H9 (cell line): ENCODE measurements around the gene MORC2. TPM values are rescaled to one million over a fixed set of nuclear protein-coding genes. Genes with fewer than 3 reads are reported as not detected.

Experiments used
- DNase-seq: peaks from one replicate; pipeline ENCODE4 v3.0.0-alpha.2; 2017
- H2AFZ ChIP-seq: one replicate; pipeline ENCODE4 v1.6.1; 2013; ENCODE audit warnings: mild to moderate bottlenecking, low read length, control low read depth, moderate library complexity
- H2AK5ac ChIP-seq: 2 replicates; pipeline ENCODE4 v1.6.1; 2013; ENCODE audit warnings: low read length, control low read depth, mixed read lengths; ENCODE audit not compliant: insufficient read length
- H2BK120ac ChIP-seq: one replicate; pipeline ENCODE4 v1.6.1; 2013; ENCODE audit warnings: low read depth, mild to moderate bottlenecking, low read length, control low read depth, inconsistent platforms; ENCODE audit not compliant: poor library complexity, severe bottlenecking
- H2BK12ac ChIP-seq: 2 replicates; pipeline ENCODE4 v1.6.1; 2013; ENCODE audit warnings: low read length, control low read depth, mixed read lengths, low read depth; ENCODE audit not compliant: insufficient read length
- H2BK15ac ChIP-seq: 2 replicates; pipeline ENCODE4 v1.6.1; 2013; ENCODE audit warnings: low read depth, low read length, control low read depth
- H2BK20ac ChIP-seq: one replicate; pipeline ENCODE4 v1.6.1; 2013; ENCODE audit warnings: low read depth, mild to moderate bottlenecking, low read length, control low read depth, inconsistent platforms; ENCODE audit not compliant: poor library complexity, severe bottlenecking
- H2BK5ac ChIP-seq: 2 replicates; pipeline ENCODE4 v1.6.1; 2013; ENCODE audit warnings: low read length, control low read depth, mixed read lengths; ENCODE audit not compliant: insufficient read length
- H3K14ac ChIP-seq: 2 replicates; pipeline ENCODE4 v1.6.1; 2013; ENCODE audit warnings: low read length, control low read depth; ENCODE audit not compliant: insufficient read depth
- H3K18ac ChIP-seq: 2 replicates; pipeline ENCODE4 v1.6.1; 2013; ENCODE audit warnings: low read depth, mild to moderate bottlenecking, mixed read lengths, low read length, control low read depth; ENCODE audit not compliant: insufficient read length
- H3K23ac ChIP-seq: 2 replicates; pipeline ENCODE4 v1.6.1; 2013; ENCODE audit warnings: low read length, control low read depth, mixed read lengths, low read depth; ENCODE audit not compliant: insufficient read length
- H3K23me2 ChIP-seq: 2 replicates; pipeline ENCODE4 v1.6.1; 2013; ENCODE audit warnings: low read depth, mild to moderate bottlenecking, mixed read lengths, low read length, control low read depth; ENCODE audit not compliant: insufficient read length, poor library complexity, severe bottlenecking
- H3K27ac ChIP-seq: 2 replicates; pipeline ENCODE4 v1.5.1; 2013; ENCODE audit warnings: low read length, control low read depth, mixed read lengths, low read depth; ENCODE audit not compliant: insufficient read length
- H3K27me3 ChIP-seq: 2 replicates; pipeline ENCODE4 v1.6.1; 2013; ENCODE audit warnings: low read length, control low read depth, inconsistent platforms; ENCODE audit not compliant: insufficient read depth
- H3K4ac ChIP-seq: 2 replicates; pipeline ENCODE4 v1.6.1; 2013; ENCODE audit warnings: low read depth, mild to moderate bottlenecking, control low read depth, inconsistent platforms, low read length, moderate library complexity
- H3K4me1 ChIP-seq: 2 replicates; pipeline ENCODE4 v1.6.1; 2013; ENCODE audit warnings: low read length, control low read depth, inconsistent platforms; ENCODE audit not compliant: insufficient read depth
- H3K4me2 ChIP-seq: 2 replicates; pipeline ENCODE4 v1.6.1; 2013; ENCODE audit warnings: low read length, control low read depth, mixed read lengths; ENCODE audit not compliant: insufficient read length, insufficient read depth
- H3K56ac ChIP-seq: 2 replicates; pipeline ENCODE4 v1.6.1; 2013; ENCODE audit warnings: low read depth, mild to moderate bottlenecking, mixed read lengths, low read length, control low read depth; ENCODE audit not compliant: insufficient read length
- H3K79me1 ChIP-seq: 2 replicates; pipeline ENCODE4 v1.6.1; 2013; ENCODE audit warnings: low read depth, mild to moderate bottlenecking, moderate library complexity, low read length, control low read depth, inconsistent platforms; ENCODE audit not compliant: insufficient read depth, poor library complexity, severe bottlenecking
- H3K79me2 ChIP-seq: 2 replicates; pipeline ENCODE4 v1.6.1; 2013; ENCODE audit warnings: low read length, control low read depth, inconsistent platforms; ENCODE audit not compliant: insufficient read depth
- H3K9ac ChIP-seq: 2 replicates; pipeline ENCODE4 v1.6.1; 2013; ENCODE audit warnings: low read length, control low read depth, mixed read lengths; ENCODE audit not compliant: insufficient read length; ENCODE audit errors: extremely low read depth
- H3K9me3 ChIP-seq: one replicate; pipeline ENCODE4 v1.6.1; 2013; ENCODE audit warnings: low read depth, low read length, inconsistent platforms; ENCODE audit not compliant: control insufficient read depth
- H3T11ph ChIP-seq: one replicate; pipeline ENCODE4 v1.6.1; 2013; ENCODE audit warnings: mild to moderate bottlenecking, low read length, control low read depth, inconsistent platforms
- H4K20me1 ChIP-seq: one replicate; pipeline ENCODE4 v1.6.1; 2013; ENCODE audit not compliant: control insufficient read depth, insufficient read length, insufficient read depth
- H4K5ac ChIP-seq: 2 replicates; pipeline ENCODE4 v1.6.1; 2013; ENCODE audit warnings: low read depth, mild to moderate bottlenecking, mixed read lengths, low read length, control low read depth; ENCODE audit not compliant: insufficient read length
- H4K8ac ChIP-seq: replicated peaks from 2 replicates; pipeline ENCODE4 v1.6.1; 2013; ENCODE audit warnings: low read length, control low read depth, mixed read lengths, low read depth; ENCODE audit not compliant: insufficient read length
- H4K91ac ChIP-seq: 2 replicates; pipeline ENCODE4 v1.6.1; 2013; ENCODE audit warnings: low read depth, mild to moderate bottlenecking, moderate library complexity, mixed read lengths, low read length, control low read depth; ENCODE audit not compliant: insufficient read length
- H3K27ac Mint-ChIP-seq, 3 experiments: 2 replicates in 2 of 3; 3 replicates in 1 of 3; pipeline ENCODE4 v1.8.0; 2020 to 2021; ENCODE audit warnings: mixed read lengths in 3 of 3, mild to moderate bottlenecking in 1 of 3, moderate library complexity in 1 of 3
- H3K27me3 Mint-ChIP-seq: 2 replicates; pipeline ENCODE4 v1.8.0; 2021; ENCODE audit warnings: low read depth, mild to moderate bottlenecking, moderate library complexity, mixed read lengths
- H3K36me3 Mint-ChIP-seq, 3 experiments: 2 replicates in 2 of 3; 3 replicates in 1 of 3; pipeline ENCODE4 v1.8.0; 2020 to 2021; ENCODE audit warnings: low read depth in 3 of 3, mixed read lengths in 3 of 3; ENCODE audit not compliant: insufficient read depth in 1 of 3
- H3K4me1 Mint-ChIP-seq, 2 experiments: 2 replicates each; pipeline ENCODE4 v1.8.0; 2020; ENCODE audit warnings: mixed read lengths in 2 of 2
- H3K4me3 Mint-ChIP-seq, 2 experiments: 2 replicates in 1 of 2; 3 replicates in 1 of 2; pipeline ENCODE4 v1.8.0; 2020 to 2021; ENCODE audit warnings: mild to moderate bottlenecking in 2 of 2, mixed read lengths in 2 of 2, moderate library complexity in 1 of 2
- H3K9me3 Mint-ChIP-seq, 2 experiments: 2 replicates in 1 of 2; 3 replicates in 1 of 2; pipeline ENCODE4 v1.8.0; 2020; ENCODE audit warnings: mild to moderate bottlenecking in 2 of 2, mixed read lengths in 2 of 2, moderate library complexity in 1 of 2
- CTCF ChIP-seq: fragments of 200-600 bp; sonication (generic); conservative IDR thresholded peaks from 3 replicates; pipeline ENCODE4 v1.8.0; 2021; ENCODE audit warnings: antibody characterized with exemption, mild to moderate bottlenecking
- WGBS: extraction: QIAGEN DNeasy Blood & Tissue Kit; methylation state at CpG from one replicate; pipeline ENCODE4 v1.1.7; 2013; ENCODE audit warnings: missing lambda C conversion rate, low lambda C conversion rate, mixed read lengths; ENCODE audit not compliant: insufficient read length; ENCODE audit errors: extremely low coverage; 5-methylcytosine and 5-hydroxymethylcytosine counted together
- total RNA-seq: library from RNA; stranded (reverse); gene quantifications from 2 replicates; pipeline ENCODE4 v1.2.1, GENCODE V29; 2021

Gene MORC2
- total RNA-seq, 1 experiment from 2014 or later = 37.4 TPM

- no peak overlapping the region for H2BK20ac ChIP-seq
- H3K79me2 ChIP-seq = no peaks in the 10 kb centered on the region
- no peak overlapping the region for H3K14ac ChIP-seq
- no peak overlapping the region for H3K56ac ChIP-seq
- no peak overlapping the region for H3K4me2 ChIP-seq
- H3K27ac ChIP-seq = no peak overlapping the region
- Mint-ChIP-seq H3K4me3 (no peak overlapping the region), H3K4me1 (no peaks in the 10 kb centered on the region), H3K27me3 (0 out of 2 replicates have a peak, but pooled peaks cover 1% of the 10 kb centered on the region), H3K27ac (no peak overlapping the region), H3K36me3 (peaks cover 14 to 42% (median 28%) of the 10 kb centered on the region in 3 experiments; a peak in 6 of 7 replicates), H3K9me3 (no peaks in the 10 kb centered on the region)
- H3K27me3 ChIP-seq = no peaks in the 10 kb centered on the region
- H3T11ph ChIP-seq = no peak overlapping the region
- no peaks in the 10 kb centered on the region for H3K4me1 ChIP-seq
- WGBS = no CpG with 5 or more reads among the region's 49 CpGs
- no peaks in the 10 kb centered on the region for H3K9me3 ChIP-seq
- no peak overlapping the region for H3K18ac ChIP-seq
- H3K9ac ChIP-seq = no peak overlapping the region
- H2BK120ac ChIP-seq = no peak overlapping the region
- H3K23me2 ChIP-seq = no peaks in the 10 kb centered on the region
- H2AFZ ChIP-seq = no peak overlapping the region
- H3K79me1 ChIP-seq = no peaks in the 10 kb centered on the region
- no peak for TF ChIP-seq CTCF
- no peak for DNase-seq
- H3K4ac ChIP-seq = no peak overlapping the region
- no peaks in the 10 kb centered on the region for H4K20me1 ChIP-seq
- no peak overlapping the region for H3K23ac ChIP-seq
- no peak overlapping the region for H2BK5ac ChIP-seq
- H4K91ac ChIP-seq = no peak overlapping the region
- no peak overlapping the region for H2BK15ac ChIP-seq
- H4K8ac ChIP-seq = no peak overlapping the region
- H2BK12ac ChIP-seq = no peak overlapping the region
- H2AK5ac ChIP-seq = no peak overlapping the region
- no peak overlapping the region for H4K5ac ChIP-seq
These were observed 62.8 kb downstream of the MORC2 start for GRCh38 chr22:30905696-30906341.
